ENCODE data around the gene CCSER2. TPM values are rescaled to one million over a fixed set of nuclear protein-coding genes. Genes with fewer than 3 reads are reported as not detected.
"Not testable (repeated sequence)": the region's sequence is repeated elsewhere in the genome, so short reads cannot be mapped to it uniquely, and the experiment has no call there.

Gene CCSER2
- total RNA-seq, 6 experiments from 2014 or later, result 18.2 to 28.8 (median 25.9) TPM

DNA sequence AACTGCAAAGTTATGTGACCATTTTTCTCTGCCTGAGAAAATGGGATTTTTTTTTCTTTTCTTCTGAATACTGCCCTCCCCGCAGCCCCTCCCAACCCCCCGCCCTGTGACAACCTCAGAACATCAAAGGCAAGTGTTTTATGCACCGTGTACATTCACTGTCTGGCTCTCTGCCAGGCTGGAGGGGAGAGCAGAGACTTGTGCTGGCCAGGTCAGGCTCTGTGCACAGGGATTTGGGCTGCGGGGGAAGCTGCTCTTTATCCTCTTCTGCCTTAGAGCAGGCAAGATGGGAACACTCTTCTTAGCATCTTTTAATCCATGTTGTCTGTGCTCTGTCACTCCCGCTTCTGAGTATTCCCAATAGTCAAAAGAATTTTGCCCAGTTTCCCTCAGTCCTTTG, 195.1 kb downstream of the CCSER2 start:
- no peaks in the 10 kb centered on the region for H3K36me3 ChIP-seq
- no peak for TF ChIP-seq POLR2A (IDR thresholded peaks at IDR 0.05)
- no peak for TF ChIP-seq CTCF (IDR thresholded peaks at IDR 0.05)
- no peak for DNase-seq
- H3K27ac ChIP-seq, result no peak overlapping the region
- 36% methylated on average over 3 of the region's 5 CpGs for WGBS (ENCODE audit: insufficient coverage, low coverage, low lambda C conversion rate, missing lambda C conversion rate)
- ATAC-seq, result peak in 1 of 4 donors; percentile 35
- H3K4me1 ChIP-seq, result no peaks in the 10 kb centered on the region
- H3K4me3 ChIP-seq, result no peak overlapping the region
- no peaks in the 10 kb centered on the region for H3K9me3 ChIP-seq
- intact Hi-C loops (cut with DNase I), result no loop called here
- H3K27me3 ChIP-seq, result no peaks in the 10 kb centered on the region

DNA sequence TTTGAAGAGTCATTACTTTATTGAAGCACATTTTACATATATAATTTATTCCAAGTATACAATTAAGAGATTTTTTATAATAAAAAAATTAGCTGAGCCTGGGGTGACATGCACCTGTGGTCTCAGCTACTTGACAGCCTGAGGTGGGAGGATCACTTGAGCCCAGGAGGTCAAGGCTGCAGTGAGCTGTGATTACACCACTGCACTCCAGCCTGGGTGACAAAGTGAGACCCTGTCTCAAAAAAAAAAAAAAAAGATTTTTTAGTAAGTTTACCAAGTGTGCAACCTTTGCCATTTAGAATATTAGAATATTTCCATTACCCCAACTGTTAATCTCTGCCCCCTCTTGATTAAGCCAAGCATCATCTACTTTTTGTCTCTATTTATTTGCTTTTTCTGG, 196.0 kb downstream of the CCSER2 start:
- DNase-seq (no peak), ATAC-seq (no peak)
- TF ChIP-seq POLR2A (IDR thresholded peaks at IDR 0.05), result no peak
- TF ChIP-seq CTCF (IDR thresholded peaks at IDR 0.05), result no peak
- intact Hi-C loops (cut with DNase I), result no loop called here
- no peaks in the 10 kb centered on the region for H3K9me3 ChIP-seq
- no peak overlapping the region for H3K27ac ChIP-seq
- no peaks in the 10 kb centered on the region for H3K4me1 ChIP-seq
- H3K36me3 ChIP-seq, result no peaks in the 10 kb centered on the region
- no peaks in the 10 kb centered on the region for H3K27me3 ChIP-seq
- H3K4me3 ChIP-seq, result no peak overlapping the region

DNA sequence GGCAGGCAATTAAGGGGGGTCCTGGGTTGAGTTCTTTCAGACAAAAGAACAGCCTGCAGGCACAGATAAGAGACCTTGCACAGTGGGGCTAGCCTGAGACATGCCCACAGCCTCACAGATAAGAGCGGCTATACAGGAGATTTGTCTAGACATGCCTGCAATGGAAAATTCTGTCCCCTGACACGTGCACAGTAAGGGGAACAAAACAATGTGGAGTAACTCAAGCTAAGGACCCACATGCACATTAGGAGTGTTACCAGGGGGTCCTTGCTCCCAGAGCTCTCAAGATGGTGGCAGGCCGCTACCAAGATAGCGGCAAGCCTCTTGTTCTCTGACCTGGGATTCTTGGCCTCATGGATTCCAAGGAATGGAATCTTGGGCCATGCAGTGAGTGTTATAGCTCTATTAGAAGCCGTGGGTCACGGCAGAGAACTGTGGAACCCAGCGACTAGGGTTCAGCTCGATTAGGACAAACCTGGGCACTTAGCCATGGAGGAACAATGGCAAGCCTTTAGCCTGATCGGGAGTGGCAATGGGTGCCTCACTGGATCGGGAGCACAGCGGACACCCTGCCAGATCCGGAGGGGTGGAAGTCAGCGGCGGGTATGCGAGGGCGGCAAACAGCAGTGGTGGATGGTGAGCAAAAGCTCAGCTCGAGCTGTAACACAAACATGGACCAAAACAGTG, 196.9 kb downstream of the CCSER2 start:
- no peak for DNase-seq
- H3K4me3 ChIP-seq, result no peak overlapping the region
- TF ChIP-seq POLR2A (IDR thresholded peaks at IDR 0.05) (no peak), CTCF (IDR thresholded peaks at IDR 0.05) (no peak)
- WGBS (ENCODE audit: insufficient coverage, low coverage, low lambda C conversion rate, missing lambda C conversion rate), result 90% methylated on average over 10 of the region's 17 CpGs
- intact Hi-C loops (cut with DNase I), result no loop called here
- H3K27ac ChIP-seq, result no peak overlapping the region
- H3K9me3 ChIP-seq, result no peaks in the 10 kb centered on the region
- H3K27me3 ChIP-seq, result no peaks in the 10 kb centered on the region
- H3K36me3 ChIP-seq, result no peaks in the 10 kb centered on the region
- H3K4me1 ChIP-seq, result no peaks in the 10 kb centered on the region
- ATAC-seq, result no peak

GRCh38 chr10:84525807-84526182, 197.4 kb downstream of the CCSER2 start:
- H3K4me3 ChIP-seq; intact Hi-C loops (cut with DNase I); H3K9me3 ChIP-seq; H3K27me3 ChIP-seq; DNase-seq; ATAC-seq; H3K27ac ChIP-seq; H3K4me1 ChIP-seq; H3K36me3 ChIP-seq: not testable (repeated sequence)
- 92% methylated on average over 4 of the region's 7 CpGs for WGBS (ENCODE audit: insufficient coverage, low coverage, low lambda C conversion rate, missing lambda C conversion rate)

- not testable (repeated sequence) for DNase-seq
Measured at GRCh38 chr10:84527386-84527785, 199.0 kb downstream of the CCSER2 start.

GRCh38 chr10:84528526-84528925, 200.1 kb downstream of the CCSER2 start:
- H3K4me1 ChIP-seq; H3K9me3 ChIP-seq; H3K27me3 ChIP-seq; intact Hi-C loops (cut with DNase I); H3K27ac ChIP-seq; H3K4me3 ChIP-seq; H3K36me3 ChIP-seq; ATAC-seq; DNase-seq: not testable (repeated sequence)
- 74% methylated on average over 5 of the region's 5 CpGs for WGBS (ENCODE audit: insufficient coverage, low coverage, low lambda C conversion rate, missing lambda C conversion rate)

More at GRCh38 chr10:84527386-84527785, 199.0 kb downstream of the CCSER2 start:
- H3K27me3 ChIP-seq; H3K4me1 ChIP-seq; H3K36me3 ChIP-seq; H3K9me3 ChIP-seq; intact Hi-C loops (cut with DNase I); ATAC-seq; H3K4me3 ChIP-seq; H3K27ac ChIP-seq: not testable (repeated sequence)
- WGBS (ENCODE audit: insufficient coverage, low coverage, low lambda C conversion rate, missing lambda C conversion rate), result 62% methylated on average over 3 of the region's 5 CpGs

Measured in right lobe of liver (tissue), 6 donors.